T-helper 1 cell treated with Interleukin-12 subunit alpha and Interleukin-12 subunit beta and Interleukin-4 antibody, amounts not matched to agents 30 μg/mL and 1 μg/mL, for 36 hours (primary cell): ENCODE results near the gene SPDYC.
A peak's percentile ranks its signal among the peaks of the same experiment; 100 is the strongest.

ENCODE experiments used
- H3K27ac Mint-ChIP-seq: one replicate; pipeline ENCODE4 v1.8.0; 2021; ENCODE audit warnings: mild to moderate bottlenecking, mixed read lengths
- H3K27me3 Mint-ChIP-seq: one replicate; pipeline ENCODE4 v1.8.0; 2021; ENCODE audit warnings: low read depth, mixed read lengths
- H3K36me3 Mint-ChIP-seq: one replicate; pipeline ENCODE4 v1.8.0; 2021; ENCODE audit warnings: low read depth, mixed read lengths
- H3K4me1 Mint-ChIP-seq: one replicate; pipeline ENCODE4 v1.8.0; 2021; ENCODE audit warnings: low read depth, mixed read lengths
- H3K4me3 Mint-ChIP-seq: one replicate; pipeline ENCODE4 v1.8.0; 2021; ENCODE audit warnings: mild to moderate bottlenecking, moderate library complexity, mixed read lengths
- H3K9me3 Mint-ChIP-seq: one replicate; pipeline ENCODE4 v1.8.0; 2021; ENCODE audit warnings: mixed read lengths

Gene SPDYC

DNA sequence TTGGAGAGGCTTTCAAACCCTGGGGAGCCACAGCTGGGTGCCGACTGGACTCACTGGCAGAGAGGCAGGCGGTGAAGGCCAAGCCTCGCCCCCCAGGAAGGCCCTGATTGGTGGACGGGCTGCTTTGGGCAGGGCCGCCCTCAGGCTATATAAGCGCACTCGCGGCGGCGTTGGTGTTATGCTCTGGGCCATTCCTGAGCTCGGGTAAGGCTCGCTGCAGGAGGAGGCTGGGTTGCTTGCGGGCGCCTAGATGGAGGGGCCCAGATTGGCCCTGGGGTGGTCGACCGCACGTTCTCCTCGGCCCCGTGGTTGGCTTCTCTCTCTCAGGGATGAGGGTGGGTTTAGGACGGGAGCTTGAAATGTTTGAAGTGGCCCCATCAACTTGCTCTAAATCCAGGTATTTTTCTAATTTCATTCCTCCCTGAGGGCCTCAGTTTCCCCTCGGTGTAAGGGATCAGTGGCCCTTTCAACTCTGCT, at the start of gene SPDYC:
Gene SPDYC (plus strand): TSS at position 176 of the 477 bp plus-strand sequence. CDS start 1,125 bp downstream, outside the sequence.
- Mint-ChIP-seq H3K27ac (peak within 1 kb of the TSS; percentile 79), H3K4me3 (no peak within 1 kb of the TSS), H3K9me3 (no peaks in the 10 kb centered on the region), H3K36me3 (no peaks in the 10 kb centered on the region), H3K27me3 (no peaks in the 10 kb centered on the region), H3K4me1 (peaks cover 10% of the 10 kb centered on the region)

DNA sequence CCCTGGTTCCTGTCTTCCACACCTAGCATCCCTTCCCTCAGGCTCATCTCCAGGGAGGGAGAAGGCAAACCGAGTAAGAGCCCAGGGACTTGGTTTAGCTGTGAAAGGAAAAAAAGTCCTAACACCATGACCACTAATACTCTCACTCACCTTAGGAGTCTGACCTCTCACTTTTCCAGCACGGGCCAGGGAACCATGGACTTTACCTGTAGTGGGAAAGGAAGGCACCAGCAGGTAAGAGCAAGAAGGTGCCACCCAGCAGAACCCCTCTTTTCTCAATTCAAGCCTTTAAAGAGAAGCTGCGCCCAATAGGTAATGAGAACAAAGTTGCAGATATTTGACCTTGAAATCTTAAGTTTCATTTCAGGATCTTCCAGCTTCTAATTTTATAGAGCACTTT, 49.2 kb upstream of the SPDYC start:
- Mint-ChIP-seq H3K36me3 (peaks cover 40% of the 10 kb centered on the region), H3K27me3 (no peaks in the 10 kb centered on the region), H3K27ac (peak overlapping the region; percentile 97), H3K4me1 (peaks cover 28% of the 10 kb centered on the region), H3K9me3 (no peaks in the 10 kb centered on the region), H3K4me3 (peak overlapping the region; percentile 96)

DNA sequence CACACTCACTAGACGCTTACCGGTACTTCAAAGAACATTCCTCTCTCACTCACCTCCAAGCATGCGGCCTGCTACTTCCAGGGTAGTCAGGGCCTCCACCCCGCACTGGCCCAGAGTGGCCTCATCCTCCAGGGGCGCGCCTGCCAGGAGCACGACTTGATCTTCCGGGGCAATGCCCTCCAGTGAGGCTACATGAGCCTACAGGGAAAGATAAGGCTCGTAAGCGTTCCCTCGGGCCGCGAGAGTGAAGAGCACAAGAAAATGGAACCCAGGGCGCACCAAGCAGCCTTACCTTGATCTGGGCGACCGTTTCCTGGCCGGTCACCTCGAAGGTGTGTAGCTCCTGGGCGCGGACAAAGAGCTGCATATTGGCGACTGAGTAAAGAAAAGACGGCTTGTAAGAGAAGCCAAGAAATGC, 48.6 kb upstream of the SPDYC start:
- Mint-ChIP-seq H3K4me1 (peaks cover 28% of the 10 kb centered on the region), H3K4me3 (peak overlapping the region; percentile 96), H3K36me3 (peaks cover 42% of the 10 kb centered on the region), H3K27ac (peak overlapping the region; percentile 97), H3K27me3 (no peaks in the 10 kb centered on the region), H3K9me3 (no peaks in the 10 kb centered on the region)

DNA sequence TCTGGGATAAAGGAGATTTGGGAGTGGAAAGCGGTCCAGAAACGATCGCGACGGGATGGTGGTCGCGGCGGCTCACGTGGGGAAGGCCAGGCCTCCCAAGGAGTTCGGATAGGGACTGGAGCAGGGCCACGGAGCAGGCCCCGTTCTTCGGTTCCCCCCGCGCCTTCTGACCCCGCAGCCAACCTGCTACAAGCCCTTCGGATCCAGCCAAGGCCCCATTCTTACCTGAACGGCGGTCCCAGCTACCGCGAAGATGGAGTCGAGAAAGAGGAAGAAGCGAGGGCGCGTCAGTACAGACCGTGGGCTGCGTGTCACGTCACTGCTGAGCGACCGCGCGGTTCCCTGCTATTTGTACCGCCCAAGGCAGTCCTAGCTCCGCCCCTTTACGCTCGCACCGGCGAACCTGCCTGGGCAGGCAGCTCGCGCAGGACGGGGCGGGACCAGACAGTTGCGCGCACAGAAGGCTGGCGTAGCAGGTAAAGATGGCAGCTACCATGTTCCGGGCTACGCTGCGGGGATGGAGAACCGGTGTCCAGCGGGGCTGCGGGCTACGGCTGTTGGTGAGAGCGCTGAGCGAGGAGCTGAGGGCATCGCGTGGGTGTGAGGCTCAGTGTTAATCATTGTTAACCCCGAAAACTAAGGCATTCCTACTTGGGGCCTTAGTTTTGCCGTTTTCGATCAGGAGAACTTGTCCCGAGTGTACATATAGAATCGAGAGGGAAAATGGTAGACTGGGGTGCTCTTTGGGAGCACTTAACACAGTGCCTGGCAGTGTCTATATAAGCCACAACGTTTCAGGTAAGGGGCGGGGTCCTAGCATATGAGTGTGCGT, 48.0 kb upstream of the SPDYC start, which contains the start of the genes FAU and MRPL49:
Gene FAU (minus strand): TSS at position 270 of the 832 bp plus-strand sequence. CDS start 321 bp downstream, outside the sequence.
Gene MRPL49 (plus strand): TSS at position 457 of the 832 bp plus-strand sequence. CDS start 26 bp downstream, at position 483.
- H3K4me3 Mint-ChIP-seq = peak within 1 kb of the TSS; percentile 96
- H3K27ac Mint-ChIP-seq = peak within 1 kb of the TSS; percentile 97
- H3K27me3 Mint-ChIP-seq = no peaks in the 10 kb centered on the region
- peaks cover 48% of the 10 kb centered on the region for H3K36me3 Mint-ChIP-seq
- H3K4me1 Mint-ChIP-seq = peaks cover 31% of the 10 kb centered on the region
- no peaks in the 10 kb centered on the region for H3K9me3 Mint-ChIP-seq

GRCh38 chr11:65124480-65125196, 45.4 kb upstream of the SPDYC start:
- H3K27ac Mint-ChIP-seq = no peak overlapping the region
- peaks cover 42% of the 10 kb centered on the region for H3K36me3 Mint-ChIP-seq
- no peaks in the 10 kb centered on the region for H3K27me3 Mint-ChIP-seq
- no peaks in the 10 kb centered on the region for H3K9me3 Mint-ChIP-seq
- H3K4me3 Mint-ChIP-seq = peak overlapping the region; percentile 40
- peaks cover 20% of the 10 kb centered on the region for H3K4me1 Mint-ChIP-seq

- Mint-ChIP-seq H3K27ac (no peak overlapping the region), H3K4me3 (no peak overlapping the region), H3K36me3 (peaks cover 39% of the 10 kb centered on the region), H3K27me3 (no peaks in the 10 kb centered on the region), H3K9me3 (no peaks in the 10 kb centered on the region), H3K4me1 (peaks cover 19% of the 10 kb centered on the region)
Observed at GRCh38 chr11:65125197-65126056, 44.6 kb upstream of the SPDYC start.

DNA sequence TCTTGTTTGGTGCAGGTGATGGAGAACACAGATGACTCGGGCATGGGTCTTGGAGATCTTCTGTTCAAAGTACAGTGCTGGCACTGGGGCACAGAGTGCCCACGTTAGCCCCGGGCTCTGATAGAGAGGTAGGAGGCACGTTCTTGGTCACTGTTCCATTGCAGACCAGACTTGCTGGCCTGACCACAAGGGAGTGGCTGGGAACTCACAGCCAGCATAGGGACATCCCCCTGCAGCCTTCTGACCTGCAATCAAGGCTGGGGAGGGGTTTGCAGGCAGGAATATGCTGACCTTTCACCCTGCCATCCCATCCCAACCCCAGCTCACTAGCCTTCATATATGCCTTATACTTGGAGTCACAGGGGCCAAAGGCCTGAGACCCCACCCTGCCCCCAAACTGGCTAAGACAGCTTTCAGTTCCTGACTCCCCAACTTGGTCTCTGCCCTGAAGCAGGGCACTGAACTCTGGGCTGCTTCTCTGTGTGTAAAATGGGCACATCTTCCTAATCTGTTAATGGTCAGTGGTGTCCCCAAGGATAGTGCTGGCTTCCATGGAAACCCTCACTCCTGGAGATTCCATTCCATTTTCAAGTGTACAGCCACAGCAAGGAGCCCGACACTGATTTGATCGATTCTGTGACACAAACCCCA, 43.3 kb upstream of the SPDYC start:
- Mint-ChIP-seq H3K4me1 (peaks cover 11% of the 10 kb centered on the region), H3K27me3 (no peaks in the 10 kb centered on the region), H3K27ac (peak overlapping the region; percentile 14), H3K9me3 (no peaks in the 10 kb centered on the region), H3K36me3 (peaks cover 30% of the 10 kb centered on the region), H3K4me3 (no peak overlapping the region)

DNA sequence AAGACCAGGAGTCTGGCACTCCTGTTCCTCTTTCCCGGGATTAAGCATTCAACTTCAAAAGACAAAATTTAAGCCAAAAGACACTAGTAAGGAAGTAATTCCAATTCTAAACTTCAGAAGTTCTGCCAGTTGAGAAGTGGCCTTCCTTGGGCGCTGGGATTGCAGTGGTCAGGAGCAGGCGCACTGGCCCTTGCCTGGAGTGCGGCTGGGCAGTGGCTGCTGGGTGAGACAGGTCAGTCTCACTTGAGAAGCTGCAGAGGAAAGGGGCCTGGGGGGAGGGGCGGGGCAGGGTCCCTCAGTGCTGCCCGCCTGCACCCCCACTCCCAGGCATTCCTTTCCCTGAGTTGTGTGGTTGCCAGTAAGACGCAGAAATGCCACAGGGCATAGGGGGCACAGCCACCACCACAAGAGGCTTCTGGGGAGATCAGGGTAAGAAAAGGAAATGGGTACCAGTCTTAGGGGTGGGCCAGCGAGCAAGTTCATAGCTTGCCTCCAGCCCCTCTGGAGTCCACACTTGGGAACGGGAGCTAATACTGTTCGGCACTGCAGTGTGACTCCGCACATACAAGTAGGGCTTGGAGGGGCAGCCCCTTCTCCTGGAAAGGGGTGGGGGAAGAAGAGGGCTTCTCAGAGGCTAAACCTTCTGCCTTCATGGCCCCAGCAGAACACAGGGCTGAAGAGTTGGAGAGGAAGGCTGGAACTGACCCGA, 42.4 kb upstream of the SPDYC start:
- H3K27me3 Mint-ChIP-seq = no peaks in the 10 kb centered on the region
- no peaks in the 10 kb centered on the region for H3K9me3 Mint-ChIP-seq
- H3K36me3 Mint-ChIP-seq = peaks cover 27% of the 10 kb centered on the region
- no peak overlapping the region for H3K27ac Mint-ChIP-seq
- H3K4me3 Mint-ChIP-seq = no peak overlapping the region
- peaks cover 13% of the 10 kb centered on the region for H3K4me1 Mint-ChIP-seq

GRCh38 chr11:65128182-65129145, 41.6 kb upstream of the SPDYC start:
- Mint-ChIP-seq H3K4me1 (peaks cover 17% of the 10 kb centered on the region), H3K27ac (no peak overlapping the region), H3K36me3 (peaks cover 31% of the 10 kb centered on the region), H3K27me3 (no peaks in the 10 kb centered on the region), H3K4me3 (no peak overlapping the region), H3K9me3 (no peaks in the 10 kb centered on the region)

DNA sequence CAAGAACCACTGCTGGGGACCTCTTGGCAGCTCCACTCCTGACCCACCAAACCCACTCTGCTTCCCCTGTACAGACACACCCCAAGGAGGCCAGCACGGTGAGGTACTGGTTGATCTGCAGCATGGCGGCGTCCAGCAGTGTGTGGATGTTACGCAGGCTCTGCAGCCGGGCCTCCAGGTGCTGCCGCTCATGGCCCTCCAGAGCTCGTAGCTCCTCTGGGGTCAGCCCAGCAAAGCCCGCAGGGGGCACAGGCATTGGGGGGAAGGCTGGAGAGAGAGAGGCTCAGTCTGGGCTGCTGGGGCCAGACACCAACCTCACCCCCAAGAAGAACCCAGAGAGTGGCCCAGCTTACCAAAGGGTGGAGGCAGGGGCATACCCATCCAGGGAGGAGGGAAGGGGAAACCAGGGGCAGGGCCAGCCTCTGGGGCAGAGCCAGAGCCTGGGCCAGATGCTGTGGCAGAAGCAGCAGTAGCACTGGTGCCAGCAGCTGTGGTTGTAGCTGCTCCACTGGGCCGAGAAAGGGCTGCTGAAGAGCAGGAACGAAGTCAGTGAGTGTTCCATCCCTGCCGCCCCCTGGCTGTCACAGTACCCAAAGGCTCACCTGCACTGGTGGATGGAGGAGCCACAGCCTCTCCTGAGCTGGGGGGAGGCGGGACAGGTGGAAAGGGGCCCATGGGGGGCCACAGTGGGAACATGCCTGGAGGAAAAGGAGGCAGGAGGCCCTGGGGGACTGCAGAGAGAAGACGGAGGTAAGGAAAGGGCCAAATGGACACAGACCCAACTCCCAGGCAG, 40.2 kb upstream of the SPDYC start:
- Mint-ChIP-seq H3K9me3 (no peaks in the 10 kb centered on the region), H3K4me3 (no peak overlapping the region), H3K27me3 (no peaks in the 10 kb centered on the region), H3K27ac (no peak overlapping the region), H3K36me3 (peaks cover 29% of the 10 kb centered on the region), H3K4me1 (peaks cover 16% of the 10 kb centered on the region)

DNA sequence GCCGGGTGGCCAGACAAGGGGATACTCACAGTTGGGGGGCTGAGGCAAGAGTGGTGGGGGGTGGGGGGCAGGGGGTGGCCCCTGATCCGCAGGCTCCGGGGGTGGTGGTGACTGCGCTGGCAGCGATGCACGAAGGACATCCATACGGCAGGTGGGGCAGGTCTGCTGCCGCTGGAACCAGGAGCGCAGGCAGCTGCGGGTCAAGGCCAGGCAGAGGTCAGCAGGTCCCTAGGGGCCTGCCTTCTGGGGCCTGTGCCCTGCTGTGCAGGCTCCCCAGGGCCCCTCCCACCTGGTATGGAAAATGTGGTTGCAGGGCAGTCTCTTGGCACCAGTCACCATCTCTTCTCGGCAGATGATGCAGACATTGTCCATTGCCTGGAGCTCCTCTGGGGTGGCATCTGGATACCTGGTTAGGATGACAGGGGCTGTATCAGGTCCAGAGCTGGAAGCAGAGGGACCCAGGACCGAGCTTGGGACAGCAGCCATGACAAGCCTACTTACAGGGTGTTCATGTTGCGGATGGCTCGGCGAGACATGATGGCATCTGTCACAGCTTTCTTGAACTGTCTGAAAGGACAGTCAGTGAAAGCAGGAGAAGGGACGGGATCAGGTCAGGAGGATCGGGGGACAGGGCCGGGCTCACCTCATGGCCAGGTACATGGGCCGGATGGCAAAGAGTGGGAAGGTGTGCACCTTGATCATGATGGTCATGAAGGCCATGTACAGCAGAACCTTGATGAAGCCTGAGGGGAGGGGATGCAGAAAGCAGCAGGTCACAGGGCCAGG, 39.2 kb upstream of the SPDYC start:
- Mint-ChIP-seq H3K4me3 (peak overlapping the region; percentile 33), H3K36me3 (peaks cover 28% of the 10 kb centered on the region), H3K27ac (no peak overlapping the region), H3K4me1 (peaks cover 20% of the 10 kb centered on the region), H3K9me3 (no peaks in the 10 kb centered on the region), H3K27me3 (no peaks in the 10 kb centered on the region)
